Activated naive CD8-positive, alpha-beta T cell treated with anti-CD3 and anti-CD28 coated beads, Interleukin-2, amount 50 U/mL, for 24 hours (primary cell): ENCODE results near the gene CUBN.
"Not testable (repeated sequence)": the region's sequence is repeated elsewhere in the genome, so short reads cannot be mapped to it uniquely, and the experiment has no call there.

ENCODE experiments used
- ATAC-seq: fragments of 150-1000 bp; cut with Tn5 transposase; one replicate; pipeline ENCODE4 v1.10.0; 2021
- DNase-seq: peaks from one replicate; pipeline ENCODE4 v3.0.0; 2021
- H3K27ac Mint-ChIP-seq: one replicate; pipeline ENCODE4 v1.8.0; 2021; ENCODE audit warnings: mild to moderate bottlenecking, mixed read lengths
- H3K27me3 Mint-ChIP-seq: one replicate; pipeline ENCODE4 v1.8.0; 2021; ENCODE audit warnings: mixed read lengths
- H3K36me3 Mint-ChIP-seq: one replicate; pipeline ENCODE4 v1.8.0; 2021; ENCODE audit warnings: low read depth, mixed read lengths
- H3K4me1 Mint-ChIP-seq: one replicate; pipeline ENCODE4 v1.8.0; 2021; ENCODE audit warnings: mixed read lengths
- H3K4me3 Mint-ChIP-seq: one replicate; pipeline ENCODE4 v1.8.0; 2021; ENCODE audit warnings: mild to moderate bottlenecking, moderate library complexity, mixed read lengths
- H3K9me3 Mint-ChIP-seq: one replicate; pipeline ENCODE4 v1.8.0; 2021; ENCODE audit warnings: mixed read lengths

CUBN gene

DNA sequence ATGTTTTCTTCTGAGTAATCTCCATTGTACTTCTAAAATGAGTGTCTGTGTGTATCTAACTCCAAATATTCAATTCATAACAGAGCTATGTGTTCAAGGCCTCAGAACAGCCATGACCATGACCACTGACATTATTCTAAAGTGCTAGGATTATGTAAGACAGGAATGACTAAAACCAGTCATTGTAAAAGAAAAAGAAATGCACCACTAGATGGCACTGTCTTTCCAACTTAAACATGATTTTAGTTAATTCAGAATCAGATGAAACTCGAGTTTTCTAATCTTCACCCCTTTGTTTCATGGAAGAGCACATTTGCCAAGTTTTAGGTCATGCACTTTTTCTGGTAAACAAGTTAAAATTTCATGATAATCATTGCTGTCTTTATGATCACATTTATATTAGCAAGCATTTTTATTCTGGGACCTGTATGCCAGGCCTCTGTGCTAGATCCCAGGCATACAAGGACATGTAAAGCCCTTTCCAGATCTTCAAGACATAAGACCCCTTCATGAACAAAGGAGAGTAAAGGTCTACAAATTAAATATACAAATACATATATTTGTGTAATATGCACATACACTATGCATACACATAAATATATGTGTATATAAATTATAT, 286.2 kb downstream of the CUBN start:
- ATAC-seq (peak; percentile 46), DNase-seq (no peak)
- Mint-ChIP-seq H3K4me1 (no peaks in the 10 kb centered on the region), H3K4me3 (no peak overlapping the region), H3K36me3 (no peaks in the 10 kb centered on the region), H3K9me3 (no peaks in the 10 kb centered on the region), H3K27ac (no peak overlapping the region), H3K27me3 (no peaks in the 10 kb centered on the region)

GRCh38 chr10:16835228-16835627, 294.4 kb downstream of the CUBN start:
- Mint-ChIP-seq H3K27me3 (no peaks in the 10 kb centered on the region), H3K9me3 (no peaks in the 10 kb centered on the region), H3K36me3 (no peaks in the 10 kb centered on the region), H3K27ac (no peak overlapping the region), H3K4me3 (peak overlapping the region; percentile 56), H3K4me1 (peaks cover 11% of the 10 kb centered on the region)
- no peak for DNase-seq
- ATAC-seq, result peak; percentile 36

DNA sequence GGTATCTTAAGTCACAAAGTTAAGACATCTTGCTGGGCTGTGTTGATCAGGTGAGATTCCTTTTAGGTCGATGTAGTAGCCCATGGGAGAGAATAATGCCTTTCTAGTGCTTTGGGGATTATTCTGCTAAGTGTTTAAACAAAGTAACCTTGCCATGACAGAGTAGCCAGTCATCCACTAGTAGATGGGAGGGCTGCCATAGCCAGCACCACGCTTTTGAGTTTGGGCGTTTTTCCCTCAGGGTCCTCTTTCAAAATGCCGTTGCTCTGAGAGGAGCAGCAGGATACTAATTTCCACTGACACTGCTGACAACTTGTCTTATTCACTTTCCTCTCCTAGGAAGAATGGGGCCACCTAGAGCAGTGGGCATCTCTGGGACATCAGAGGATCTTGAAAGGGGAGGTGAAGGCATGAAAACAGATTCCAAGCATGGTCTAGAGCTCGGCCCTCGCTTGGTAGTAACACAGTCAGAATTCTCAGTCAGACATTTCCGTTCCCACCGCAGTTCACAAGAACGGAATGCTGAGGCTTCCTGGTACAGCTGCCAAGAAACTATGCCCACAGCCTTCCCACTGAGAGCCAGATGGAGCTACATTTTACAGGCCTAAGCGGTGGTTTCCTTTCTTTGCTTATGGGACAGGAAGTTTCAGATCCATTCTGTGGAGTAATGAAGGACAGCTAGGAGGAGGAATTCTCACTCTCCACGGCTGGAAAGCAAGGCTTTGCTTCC, 297.1 kb downstream of the CUBN start:
- H3K4me1 Mint-ChIP-seq, result peaks cover 9% of the 10 kb centered on the region
- H3K9me3 Mint-ChIP-seq, result no peaks in the 10 kb centered on the region
- no peak overlapping the region for H3K4me3 Mint-ChIP-seq
- H3K36me3 Mint-ChIP-seq, result no peaks in the 10 kb centered on the region
- H3K27ac Mint-ChIP-seq, result no peak overlapping the region
- no peaks in the 10 kb centered on the region for H3K27me3 Mint-ChIP-seq
- ATAC-seq, result no peak
- DNase-seq, result no peak

DNA sequence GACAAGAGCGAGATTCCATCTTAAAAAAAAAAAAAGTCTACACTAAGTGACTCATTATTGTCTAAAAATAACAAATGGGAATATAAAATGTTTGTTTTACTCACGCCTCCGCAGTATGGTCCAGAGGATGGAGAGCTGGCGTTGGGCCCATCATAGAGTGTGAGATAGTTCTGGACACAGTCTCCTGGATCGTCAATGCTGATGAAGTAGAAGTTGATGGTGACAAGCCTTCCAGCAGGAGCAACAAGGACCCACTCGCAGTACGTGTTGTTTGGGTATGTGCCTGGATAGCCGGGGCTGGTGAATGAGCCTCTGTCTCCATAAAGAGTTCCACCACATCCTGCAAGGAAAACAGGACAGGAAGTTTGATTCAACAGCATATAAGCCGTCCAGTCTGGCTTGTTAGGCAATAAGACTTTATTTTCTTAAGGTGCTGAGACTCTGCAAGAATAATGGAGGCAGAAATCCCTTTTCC, 300.9 kb downstream of the CUBN start:
- Mint-ChIP-seq H3K36me3 (no peaks in the 10 kb centered on the region), H3K27me3 (no peaks in the 10 kb centered on the region), H3K4me1 (no peaks in the 10 kb centered on the region), H3K9me3 (no peaks in the 10 kb centered on the region), H3K27ac (no peak overlapping the region), H3K4me3 (no peak overlapping the region)
- no peak for ATAC-seq
- DNase-seq, result no peak

DNA sequence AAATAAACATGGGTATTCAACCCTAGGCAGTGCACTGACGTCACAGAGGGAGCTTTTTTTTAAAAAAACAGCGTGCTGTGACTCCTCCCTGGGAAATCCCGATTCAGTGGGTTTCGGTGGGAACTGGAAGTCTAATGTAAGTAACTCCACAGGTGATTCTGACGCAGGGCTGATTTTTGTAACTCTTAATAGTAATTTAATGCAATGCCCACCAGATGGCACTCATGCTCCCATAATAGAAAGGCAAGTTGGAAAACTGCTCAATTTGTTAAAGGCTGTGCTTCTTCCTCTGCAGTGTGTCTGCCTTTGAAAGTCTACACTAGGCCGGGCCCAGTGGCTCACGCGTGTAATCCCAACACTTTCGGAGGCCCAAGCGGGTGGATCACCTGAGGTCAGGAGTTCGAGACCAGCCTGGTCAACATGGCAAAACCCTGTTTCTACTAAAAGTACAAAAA, 301.5 kb downstream of the CUBN start:
- ATAC-seq (peak; percentile 72), DNase-seq (peak; percentile 58)
- H3K4me1 Mint-ChIP-seq, result no peaks in the 10 kb centered on the region
- H3K4me3 Mint-ChIP-seq, result no peak overlapping the region
- no peak overlapping the region for H3K27ac Mint-ChIP-seq
- H3K27me3 Mint-ChIP-seq, result no peaks in the 10 kb centered on the region
- no peaks in the 10 kb centered on the region for H3K36me3 Mint-ChIP-seq
- peaks cover 3% of the 10 kb centered on the region for H3K9me3 Mint-ChIP-seq

DNA sequence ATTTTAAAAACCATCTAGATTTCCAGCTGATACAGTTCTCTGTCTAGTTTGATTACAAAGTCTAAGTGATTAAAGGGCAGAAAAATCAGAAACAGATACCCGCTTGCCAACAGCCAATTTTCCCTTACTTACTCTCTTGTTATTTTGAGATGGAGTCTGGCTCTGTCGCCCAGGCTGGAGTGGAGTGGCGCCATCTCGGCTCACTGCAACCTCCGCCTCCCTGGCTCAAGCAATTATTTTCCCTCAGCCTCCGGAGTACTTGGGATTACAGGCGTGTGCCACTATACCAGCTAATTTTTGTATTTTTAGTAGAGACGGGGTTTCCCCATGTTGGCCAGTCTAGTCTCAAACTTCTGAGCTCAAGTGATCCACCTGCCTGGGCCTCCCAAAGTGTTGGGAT, 302.1 kb downstream of the CUBN start:
- DNase-seq, H3K27me3 Mint-ChIP-seq, ATAC-seq, H3K4me3 Mint-ChIP-seq, H3K9me3 Mint-ChIP-seq, H3K27ac Mint-ChIP-seq, H3K4me1 Mint-ChIP-seq, H3K36me3 Mint-ChIP-seq: not testable (repeated sequence)

GRCh38 chr10:16822726-16823360, 306.8 kb downstream of the CUBN start:
- H3K4me3 Mint-ChIP-seq, result no peak overlapping the region
- peaks cover 11% of the 10 kb centered on the region for H3K36me3 Mint-ChIP-seq
- no peak for ATAC-seq

GRCh38 chr10:16822027-16822426, 307.6 kb downstream of the CUBN start:
- H3K4me1 Mint-ChIP-seq, result peaks cover 13% of the 10 kb centered on the region
- ATAC-seq, result no peak
- DNase-seq, result no peak
- peaks cover 14% of the 10 kb centered on the region for H3K36me3 Mint-ChIP-seq
- no peak overlapping the region for H3K27ac Mint-ChIP-seq
- no peak overlapping the region for H3K4me3 Mint-ChIP-seq
- peaks cover 20% of the 10 kb centered on the region for H3K9me3 Mint-ChIP-seq
- H3K27me3 Mint-ChIP-seq, result peaks cover 4% of the 10 kb centered on the region

More at GRCh38 chr10:16822726-16823360, 306.8 kb downstream of the CUBN start:
- Mint-ChIP-seq H3K4me1 (peaks cover 6% of the 10 kb centered on the region), H3K9me3 (peaks cover 20% of the 10 kb centered on the region), H3K27me3 (no peaks in the 10 kb centered on the region), H3K27ac (no peak overlapping the region)
- no peak for DNase-seq

DNA sequence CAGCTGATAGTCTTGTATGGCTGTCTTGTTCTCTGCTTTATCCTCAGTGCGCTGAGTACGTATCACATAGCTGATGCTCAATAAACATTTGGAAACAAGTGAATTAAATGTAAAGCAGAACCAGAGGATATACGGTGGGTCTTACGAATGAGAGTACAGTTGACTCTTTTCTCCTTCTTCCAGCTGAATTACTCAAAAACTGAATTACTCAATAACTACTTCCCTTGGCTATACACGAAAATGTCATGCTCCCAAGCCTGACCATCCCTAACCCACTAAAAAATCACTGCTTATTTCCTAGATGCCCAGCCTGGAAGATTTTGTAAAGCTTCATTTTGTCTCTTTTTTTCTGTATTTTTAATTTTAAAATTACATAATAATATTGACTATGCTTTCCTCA, 309.2 kb downstream of the CUBN start:
- H3K9me3 Mint-ChIP-seq, result peaks cover 20% of the 10 kb centered on the region
- H3K36me3 Mint-ChIP-seq, result peaks cover 16% of the 10 kb centered on the region
- ATAC-seq (no peak), DNase-seq (no peak)
- no peak overlapping the region for H3K4me3 Mint-ChIP-seq
- H3K27ac Mint-ChIP-seq, result no peak overlapping the region
- H3K4me1 Mint-ChIP-seq, result peaks cover 24% of the 10 kb centered on the region
- H3K27me3 Mint-ChIP-seq, result peaks cover 4% of the 10 kb centered on the region

- Mint-ChIP-seq H3K4me3 (no peak overlapping the region), H3K9me3 (peaks cover 20% of the 10 kb centered on the region), H3K27ac (no peak overlapping the region), H3K4me1 (peaks cover 27% of the 10 kb centered on the region), H3K27me3 (peaks cover 4% of the 10 kb centered on the region), H3K36me3 (peaks cover 16% of the 10 kb centered on the region)
- no peak for DNase-seq
- ATAC-seq, result no peak
Measured at GRCh38 chr10:16820018-16820417, 309.6 kb downstream of the CUBN start.

GRCh38 chr10:16819436-16819835, 310.2 kb downstream of the CUBN start:
- Mint-ChIP-seq H3K4me1 (peaks cover 32% of the 10 kb centered on the region), H3K27me3 (peaks cover 4% of the 10 kb centered on the region), H3K36me3 (peaks cover 16% of the 10 kb centered on the region), H3K9me3 (peaks cover 20% of the 10 kb centered on the region), H3K4me3 (no peak overlapping the region), H3K27ac (no peak overlapping the region)
- DNase-seq (no peak), ATAC-seq (no peak)

GRCh38 chr10:16819026-16819425, 310.6 kb downstream of the CUBN start:
- peaks cover 32% of the 10 kb centered on the region for H3K4me1 Mint-ChIP-seq
- no peak for ATAC-seq
- no peak overlapping the region for H3K27ac Mint-ChIP-seq
- peaks cover 20% of the 10 kb centered on the region for H3K9me3 Mint-ChIP-seq
- peaks cover 4% of the 10 kb centered on the region for H3K27me3 Mint-ChIP-seq
- DNase-seq, result no peak
- H3K36me3 Mint-ChIP-seq, result peaks cover 16% of the 10 kb centered on the region
- no peak overlapping the region for H3K4me3 Mint-ChIP-seq

DNA sequence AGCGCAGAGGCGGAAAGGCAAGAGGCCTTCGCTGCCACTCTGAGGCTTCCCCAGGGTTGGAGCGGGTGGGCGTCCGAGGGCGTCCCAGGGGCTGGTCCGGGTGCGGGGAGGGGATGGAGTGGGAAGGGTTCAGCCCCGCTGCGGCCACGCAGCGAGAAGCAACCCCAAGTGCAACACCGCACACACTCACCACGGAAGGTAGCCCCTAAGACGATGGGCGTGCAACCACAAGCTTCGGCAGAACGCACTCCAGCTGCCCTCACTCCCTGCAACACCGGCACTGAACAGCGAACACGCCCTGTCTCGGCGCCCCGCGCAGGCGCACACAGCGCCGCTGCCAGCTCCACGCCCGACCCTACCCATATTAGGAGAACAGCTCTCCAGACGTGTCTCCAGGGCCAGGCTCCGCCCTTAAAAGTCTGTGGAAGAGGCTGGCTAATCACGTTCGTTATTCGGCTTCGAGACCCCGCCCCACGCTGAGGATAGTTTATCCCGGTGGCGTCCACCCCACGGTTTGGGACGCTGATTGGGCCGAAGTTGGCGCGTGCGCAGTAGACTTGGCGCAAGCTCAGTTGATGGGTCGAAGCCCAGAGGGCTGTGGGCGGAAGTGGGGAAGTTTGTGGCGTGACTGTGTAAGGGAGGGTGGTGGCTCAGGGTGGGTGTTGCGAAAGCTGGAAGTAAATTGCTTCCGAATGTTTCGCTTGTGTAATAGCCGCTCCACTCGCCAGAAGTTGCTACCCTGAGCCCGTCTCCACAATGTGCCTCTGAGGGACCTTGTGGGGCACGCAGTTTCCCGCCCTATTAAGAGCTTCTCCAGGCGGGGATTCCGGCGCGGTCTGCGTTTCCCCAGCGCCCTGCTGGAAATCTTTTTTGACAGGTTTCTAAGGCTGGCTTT, 312.2 kb downstream of the CUBN start, which contains the start of gene RSU1:
TSS of gene RSU1 (minus strand) at position 300 of the 895 bp plus-strand sequence. CDS start 343 bp downstream, outside the sequence.
- DNase-seq, result peak; percentile 99
- Mint-ChIP-seq H3K27me3 (peaks cover 4% of the 10 kb centered on the region), H3K36me3 (peaks cover 17% of the 10 kb centered on the region), H3K9me3 (peaks cover 13% of the 10 kb centered on the region), H3K4me3 (peak within 1 kb of the TSS; percentile 92), H3K27ac (peak within 1 kb of the TSS; percentile 98), H3K4me1 (peaks cover 34% of the 10 kb centered on the region)
- ATAC-seq, result peak; percentile 98

DNA sequence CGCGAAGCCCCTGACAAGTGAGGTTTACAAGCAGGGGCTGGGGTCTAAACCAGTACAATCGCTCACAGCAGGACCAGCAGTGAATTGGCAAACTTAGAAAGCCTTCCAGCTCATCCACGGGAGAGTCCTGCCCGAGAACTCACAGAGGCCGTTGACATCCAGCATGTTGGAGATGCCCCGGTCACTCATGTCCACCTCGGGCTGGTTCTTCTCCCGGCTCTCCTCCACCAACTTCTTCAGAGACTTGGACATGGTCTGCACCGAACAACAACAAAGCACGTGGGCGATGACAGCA, 312.8 kb downstream of the CUBN start:
- H3K27me3 Mint-ChIP-seq, result peaks cover 4% of the 10 kb centered on the region
- peak overlapping the region; percentile 98 for H3K27ac Mint-ChIP-seq
- H3K9me3 Mint-ChIP-seq, result peaks cover 7% of the 10 kb centered on the region
- DNase-seq (no peak), ATAC-seq (no peak)
- H3K4me3 Mint-ChIP-seq, result peak overlapping the region; percentile 92
- H3K4me1 Mint-ChIP-seq, result peaks cover 36% of the 10 kb centered on the region
- peaks cover 13% of the 10 kb centered on the region for H3K36me3 Mint-ChIP-seq
